T-helper 2 cell treated with Interferon-gamma antibody and Interleukin-4, amounts not matched to agents 100 ng/mL and 5 ng/mL, for 36 hours (primary cell): ENCODE results near the gene LCMT1. TPM values are rescaled to one million over a fixed set of nuclear protein-coding genes. Genes with fewer than 3 reads are reported as not detected.
"Not testable (repeated sequence)": the region's sequence is repeated elsewhere in the genome, so short reads cannot be mapped to it uniquely, and the experiment has no call there.

Experiments used
- intact Hi-C: fragments of 100-400 bp; cut with micrococcal nuclease; formaldehyde crosslinking; loops from one replicate; pipeline ENCODE4 v1.15.1; 2023
- total RNA-seq: library from RNA; stranded (reverse); gene quantifications from 2 replicates; pipeline ENCODE4 v1.2.3, GENCODE V29; 2022

The LCMT1 gene
- total RNA-seq, 1 donor from 2014 or later: 36.8 TPM

- intact Hi-C loops: loop anchor here (1.0 to 2.0 kb wide), 2 partner anchors 14 to 27 kb away; no protein-coding TSS in a partner anchor
Observed at GRCh38 chr16:25093208-25094061, 18.1 kb upstream of the LCMT1 start.

DNA sequence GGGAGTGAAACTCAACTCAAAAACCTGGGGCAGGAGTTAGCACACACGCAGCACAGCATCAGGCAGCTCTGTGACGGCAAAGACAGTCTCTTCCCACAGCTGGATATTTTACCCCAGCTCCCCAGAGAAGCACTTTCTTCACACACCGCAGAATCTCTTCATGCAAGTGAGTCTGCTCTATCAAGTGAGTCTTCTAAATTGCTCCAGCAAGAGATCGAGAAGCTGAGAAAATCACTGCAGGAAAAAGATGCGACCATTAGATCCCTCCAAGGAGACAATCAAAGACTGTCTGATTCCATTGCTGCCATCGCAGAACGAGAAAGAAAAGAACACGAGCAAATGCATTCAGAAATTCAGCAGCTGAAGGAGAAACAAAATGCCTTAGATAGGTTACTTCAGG lies 16.9 kb upstream of the LCMT1 start:
- intact Hi-C loops: no loop called here

- intact Hi-C loops: no loop called here
Observed at GRCh38 chr16:25095636-25096035, 15.9 kb upstream of the LCMT1 start.

DNA sequence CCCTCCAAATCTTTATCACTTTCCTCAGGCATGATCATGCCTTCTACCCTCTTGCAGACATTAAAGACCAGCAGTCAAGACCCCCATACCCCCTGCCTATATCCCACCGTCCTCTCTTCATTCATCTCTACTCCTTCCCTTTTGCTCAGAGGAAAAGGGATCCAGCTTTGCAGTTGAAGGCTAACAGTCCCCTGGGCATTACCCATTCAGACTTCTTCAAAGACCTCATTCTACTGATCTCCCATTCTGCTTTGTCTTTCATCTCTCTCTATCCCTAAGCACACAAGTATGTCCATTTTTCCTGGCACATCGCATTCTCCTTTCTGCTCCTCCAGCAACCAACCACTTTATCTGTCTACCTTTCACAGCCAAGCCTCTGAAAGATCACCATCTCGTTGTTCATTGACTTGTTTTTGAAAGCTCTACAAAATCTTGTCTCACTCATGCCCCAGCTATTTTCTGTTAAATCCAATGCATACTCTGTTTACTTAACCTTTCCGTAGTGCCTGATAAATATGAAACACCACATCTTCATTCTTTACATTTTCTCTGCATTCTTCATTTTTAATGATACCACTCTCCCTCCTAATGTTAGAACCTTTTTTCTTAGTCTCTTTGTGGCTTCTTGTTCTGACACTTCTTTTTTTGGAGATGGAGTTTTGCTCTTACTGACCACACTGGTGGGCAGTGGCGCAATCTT lies 14.1 kb upstream of the LCMT1 start:
- intact Hi-C loops: no loop called here

- intact Hi-C loops: no loop called here
Observed at GRCh38 chr16:25100511-25100910, 11.0 kb upstream of the LCMT1 start.

DNA sequence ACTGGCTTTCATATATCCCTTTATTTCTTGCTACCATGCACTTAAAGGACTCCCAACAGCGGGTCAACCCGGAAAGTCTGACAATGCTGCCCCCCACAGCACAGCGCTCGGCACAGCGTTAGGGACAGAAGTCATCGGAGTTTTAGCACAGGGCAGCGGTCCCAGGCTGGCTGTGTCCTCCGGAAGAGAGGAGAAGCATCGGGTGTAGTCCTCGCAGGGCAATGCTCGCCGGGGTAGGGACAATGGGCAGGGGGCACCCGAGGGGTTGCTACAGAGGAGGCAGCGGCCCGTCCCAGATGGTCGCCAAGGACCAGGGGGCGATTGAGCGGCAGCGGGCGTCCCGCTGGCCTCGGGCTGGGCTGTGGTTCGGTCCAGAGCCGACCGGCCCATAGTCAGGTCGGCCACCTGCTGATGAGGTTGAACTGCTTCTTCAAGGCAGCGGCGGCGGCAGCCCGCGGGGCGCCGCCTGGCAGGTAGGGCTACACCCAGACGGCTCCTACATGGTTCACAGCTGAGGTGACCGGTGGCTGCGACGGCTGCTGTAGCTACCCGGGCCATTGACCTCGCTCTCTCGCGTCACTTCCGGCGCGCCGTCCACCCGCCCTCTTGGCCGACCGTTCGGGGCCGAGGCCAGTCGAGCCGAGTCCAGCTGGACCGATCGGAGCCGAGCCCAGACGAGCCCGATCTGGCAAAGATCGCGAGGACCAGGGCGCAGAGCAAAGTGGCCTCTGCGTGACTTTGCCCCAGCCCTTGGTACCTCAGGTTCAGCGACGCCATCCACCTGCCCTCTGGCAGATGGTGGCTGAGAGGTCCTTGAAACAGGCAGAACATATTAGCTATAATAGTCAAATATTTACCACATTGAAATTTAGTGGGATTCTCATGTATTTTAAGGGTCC lies 4.7 kb upstream of the LCMT1 start:
- intact Hi-C loops: loop anchor here (1.0 kb wide), 3 partner anchors 14 to 76 kb away; no protein-coding TSS in a partner anchor

DNA sequence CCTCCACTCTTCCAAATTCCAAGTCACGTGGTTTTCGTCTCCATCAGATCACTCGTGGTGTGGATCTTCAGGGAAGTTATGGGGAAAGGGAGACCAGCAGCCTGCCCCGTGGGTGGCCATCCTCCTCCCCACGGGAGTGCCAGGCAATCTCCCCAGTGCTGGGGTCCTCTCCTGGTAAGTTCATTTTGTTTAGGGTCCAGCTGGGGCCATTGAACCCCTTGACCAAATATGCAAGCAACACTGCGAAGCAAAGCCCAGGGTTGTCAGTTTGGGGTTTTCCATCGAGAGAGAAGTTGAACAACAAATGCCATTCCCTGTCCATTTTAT lies 4.1 kb upstream of the LCMT1 start:
- intact Hi-C loops: loop anchor here (1.0 kb wide), 2 partner anchors 14 to 76 kb away; no protein-coding TSS in a partner anchor

GRCh38 chr16:25108054-25108453 lies 3.5 kb upstream of the LCMT1 start:
- intact Hi-C loops: no loop called here

DNA sequence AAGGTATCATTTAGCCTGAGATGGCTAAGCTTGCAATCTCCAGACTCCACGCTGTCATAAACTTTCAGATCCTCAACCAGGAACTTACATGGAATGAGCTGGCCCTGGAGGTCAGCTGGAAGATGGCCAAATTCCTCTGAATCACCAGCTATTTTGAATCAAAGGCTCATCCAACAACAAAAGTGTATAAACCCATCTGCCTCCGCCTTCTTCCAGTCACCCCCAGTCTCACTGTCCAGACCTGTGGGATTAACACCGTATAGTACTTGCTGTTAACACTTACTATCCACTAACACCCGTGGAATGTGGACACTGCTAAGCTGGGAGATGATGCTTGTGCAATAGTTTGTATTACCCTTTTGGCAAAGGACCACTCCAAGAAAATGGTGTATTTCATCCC lies 1.9 kb upstream of the LCMT1 start:
- intact Hi-C loops: loop anchor here (2.0 kb wide), 1 partner anchor 571 kb away; the partner anchor contains the start of gene RBBP6

- intact Hi-C loops: loop anchor here (2.0 kb wide), 1 partner anchor 572 kb away; the partner anchor contains the start of gene RBBP6
Observed at GRCh38 chr16:25110387-25110947, 1.1 kb upstream of the LCMT1 start.

GRCh38 chr16:25114121-25114520 lies 2.6 kb downstream of the LCMT1 start:
- intact Hi-C loops: no loop called here

- intact Hi-C loops: no loop called here
Observed at GRCh38 chr16:25118851-25119578, 7.5 kb downstream of the LCMT1 start.

DNA sequence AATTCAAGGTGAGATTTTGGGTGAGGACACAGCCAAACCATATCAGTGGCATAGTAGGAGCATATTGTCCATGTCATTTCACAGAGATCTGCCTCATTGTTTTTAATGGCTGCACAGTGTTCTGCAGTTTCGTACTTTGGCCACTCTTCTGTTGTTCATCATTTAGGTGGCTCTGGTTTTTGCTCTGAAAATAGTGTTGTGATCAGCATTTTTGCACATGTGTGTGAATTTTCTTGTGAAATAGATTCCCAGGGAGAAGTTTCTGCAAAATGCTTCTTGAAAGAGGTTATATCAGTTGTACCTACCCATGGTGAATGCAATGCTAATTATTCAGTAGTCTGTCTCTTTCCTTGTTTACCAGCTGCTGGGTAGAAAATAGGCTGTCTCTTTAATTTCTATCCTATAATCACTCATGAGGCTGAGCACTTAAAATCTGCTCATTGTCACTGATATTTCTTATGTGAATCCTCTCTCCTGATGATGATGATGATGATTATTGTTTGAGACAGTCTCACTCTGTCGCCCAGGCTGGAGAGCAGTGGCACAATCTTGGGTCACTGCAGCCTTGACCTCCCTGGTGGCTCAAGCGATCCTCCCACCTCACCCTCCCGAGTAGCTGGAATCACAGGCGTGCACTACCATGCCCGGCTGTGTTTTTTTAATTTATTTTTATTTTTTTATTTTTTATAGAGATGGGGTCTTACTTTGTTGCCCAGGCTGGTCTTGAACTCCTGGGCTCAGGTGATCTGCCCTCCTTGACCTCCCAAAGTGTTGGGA lies 10.5 kb downstream of the LCMT1 start:
- intact Hi-C loops: no loop called here

DNA sequence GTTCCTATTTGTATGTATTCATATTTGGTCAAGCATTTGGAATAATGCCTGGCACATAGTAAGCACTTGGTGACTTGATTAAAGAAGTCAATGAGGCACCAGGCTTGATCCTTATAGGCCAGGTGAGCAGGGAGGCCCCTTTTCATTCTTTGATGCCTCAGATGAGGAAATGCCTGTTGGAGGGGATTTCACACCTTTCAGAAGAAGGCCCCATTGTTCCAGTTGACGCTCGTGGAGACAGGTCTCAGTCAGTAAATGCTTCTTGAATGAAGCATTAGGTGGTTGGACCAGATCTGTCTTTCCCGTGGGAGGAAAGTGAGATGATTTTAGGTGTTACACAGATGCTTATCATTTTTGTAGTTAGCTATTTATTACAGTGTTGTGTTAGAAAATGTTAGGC lies 13.0 kb downstream of the LCMT1 start:
- intact Hi-C loops: no loop called here

GRCh38 chr16:25126086-25126666 lies 14.6 kb downstream of the LCMT1 start:
- intact Hi-C loops: loop anchor here (1.0 kb wide), 1 partner anchor 71 kb away; no protein-coding TSS in a partner anchor

GRCh38 chr16:25126820-25127232 lies 15.3 kb downstream of the LCMT1 start:
- intact Hi-C loops: loop anchor here (1.0 kb wide), 2 partner anchors 72 to 98 kb away; no protein-coding TSS in a partner anchor

DNA sequence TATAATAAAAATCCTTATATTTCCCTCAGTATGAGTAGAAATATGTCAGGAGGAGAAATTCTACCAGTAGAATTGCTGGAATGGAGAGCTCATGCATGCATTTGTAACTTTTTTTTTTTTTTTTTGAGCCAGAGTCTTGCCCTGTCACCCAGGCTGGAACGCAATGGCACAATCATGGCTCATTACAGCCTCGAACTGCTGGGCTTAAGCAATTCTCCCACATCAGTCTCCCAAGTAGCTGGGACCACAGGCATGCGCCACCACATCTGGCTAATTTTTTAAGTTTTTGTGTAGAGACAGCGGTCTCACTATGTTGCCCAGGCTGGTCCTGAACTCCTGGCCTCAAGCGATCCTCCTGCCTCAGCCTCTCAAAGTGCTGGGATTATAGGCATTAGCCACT lies 21.2 kb downstream of the LCMT1 start:
- intact Hi-C loops: not testable (repeated sequence)

DNA sequence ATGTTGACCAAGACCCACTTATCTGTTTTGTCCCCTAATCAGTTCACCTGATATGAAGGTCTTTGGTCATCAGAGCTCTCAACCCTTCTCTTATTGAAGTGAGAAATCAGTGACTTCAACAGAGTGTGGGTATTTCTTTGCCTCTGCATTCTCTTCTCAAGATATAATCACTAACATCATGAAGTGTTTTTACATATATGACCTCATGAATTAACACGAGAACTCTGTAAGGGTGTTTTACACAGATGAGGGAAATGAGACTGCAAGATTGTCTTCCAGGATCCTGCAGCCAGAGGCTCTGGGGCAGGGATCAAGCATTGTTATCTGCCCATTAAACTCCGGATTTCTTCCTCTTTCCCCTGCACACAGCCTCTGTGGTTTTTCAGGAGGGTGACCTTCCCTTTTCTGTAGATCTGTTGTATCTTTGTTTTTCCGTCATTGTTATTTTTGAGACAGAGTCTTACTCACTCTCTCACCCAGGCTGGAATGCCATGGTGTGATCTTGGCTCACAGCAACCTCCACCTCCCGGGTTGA lies 22.7 kb downstream of the LCMT1 start:
- intact Hi-C loops: no loop called here
